Neural cell (in vitro differentiated cells): Measurements from ENCODE around the gene MSGN1. TPM values are rescaled to one million over a fixed set of nuclear protein-coding genes. Genes with fewer than 3 reads are reported as not detected.

Source experiments
- H2AFZ ChIP-seq: fragments of 200-600, 300-800 bp; sonication (generic), shearing (Covaris generic); 2 replicates; pipeline ENCODE4 v1.6.0; 2014; ENCODE audit warnings: low read depth, mild to moderate bottlenecking, antibody characterized with exemption, low read length, moderate library complexity
- H3F3A ChIP-seq: fragments of 200-600 bp; shearing (Covaris generic); 2 replicates; pipeline ENCODE4 v1.6.1; 2016; ENCODE audit warnings: mild to moderate bottlenecking, moderate library complexity, mixed read lengths, antibody characterized with exemption, low read length; ENCODE audit not compliant: insufficient read depth, poor library complexity, severe bottlenecking
- H3K27ac ChIP-seq: fragments of 200-600, 300-800 bp; sonication (generic), shearing (Covaris generic); 2 replicates; pipeline ENCODE4 v1.5.1; 2014; ENCODE audit warnings: mild to moderate bottlenecking, low read length, moderate library complexity
- H3K27me3 ChIP-seq: fragments of 300-800, 200-600 bp; sonication (generic), shearing (Covaris generic); 2 replicates; pipeline ENCODE4 v1.6.0; 2014; ENCODE audit warnings: mild to moderate bottlenecking, low read depth, low read length, moderate library complexity; ENCODE audit not compliant: insufficient read depth
- H3K36me3 ChIP-seq: fragments of 300-800, 200-600 bp; sonication (generic), shearing (Covaris generic); 2 replicates; pipeline ENCODE4 v1.5.1; 2014; ENCODE audit warnings: mild to moderate bottlenecking, antibody characterized with exemption, low read length, moderate library complexity; ENCODE audit not compliant: insufficient read depth
- H3K4me2 ChIP-seq: fragments of 300-800, 200-600 bp; sonication (generic), shearing (Covaris generic); 2 replicates; pipeline ENCODE4 v1.6.0; 2014; ENCODE audit warnings: mild to moderate bottlenecking, low read length
- H3K4me3 ChIP-seq: fragments of 300-800, 200-600 bp; sonication (generic), shearing (Covaris generic); 2 replicates; pipeline ENCODE4 v1.5.1; 2014; ENCODE audit warnings: mild to moderate bottlenecking, low read length, moderate library complexity
- H3K79me2 ChIP-seq: fragments of 200-600 bp; shearing (Covaris generic); replicated peaks from 2 replicates; pipeline ENCODE4 v1.6.0; 2014; ENCODE audit warnings: mild to moderate bottlenecking, low read length, moderate library complexity; ENCODE audit not compliant: insufficient read depth
- H3K9ac ChIP-seq: fragments of 300-800, 200-600 bp; sonication (generic), shearing (Covaris generic); 2 replicates; pipeline ENCODE4 v1.6.1; 2016; ENCODE audit warnings: mild to moderate bottlenecking, low read length, mixed read lengths
- H3K9me2 ChIP-seq: fragments of 200-600 bp; shearing (Covaris generic); 2 replicates; pipeline ENCODE4 v1.6.1; 2016; ENCODE audit warnings: mild to moderate bottlenecking, low read length, mixed read lengths; ENCODE audit not compliant: insufficient read depth
- H3K9me3 ChIP-seq: fragments of 200-600, 300-800 bp; sonication (generic), shearing (Covaris generic); 2 replicates; pipeline ENCODE4 v1.6.1; 2016; ENCODE audit warnings: mild to moderate bottlenecking, mixed run types, low read length, moderate library complexity, mixed read lengths
- H4K20me1 ChIP-seq: fragments of 200-600 bp; shearing (Covaris generic); 2 replicates; pipeline ENCODE4 v1.6.1; 2016; ENCODE audit warnings: mild to moderate bottlenecking, mixed run types; ENCODE audit not compliant: insufficient read depth
- EP300 ChIP-seq: fragments of 450-650 bp; conservative IDR thresholded peaks from 2 replicates; pipeline ENCODE4 v1.6.1; 2014; ENCODE audit warnings: antibody characterized with exemption, mild to moderate bottlenecking, moderate library complexity; ENCODE audit not compliant: poor library complexity, severe bottlenecking
- EZH2 ChIP-seq: fragments of 200-600, 300-800 bp; shearing (Covaris generic), sonication (generic); IDR thresholded peaks from 2 replicates; pipeline ENCODE4 v1.6.1; 2014; ENCODE audit warnings: antibody characterized with exemption, low read length, borderline replicate concordance, mild to moderate bottlenecking; ENCODE audit not compliant: insufficient read depth, poor library complexity, severe bottlenecking
- POLR2AphosphoS5 ChIP-seq: IDR thresholded peaks from 2 replicates; pipeline ENCODE4 v1.6.1; 2012
- RAD21 ChIP-seq: fragments of 450-650 bp; conservative IDR thresholded peaks from 2 replicates; pipeline ENCODE4 v1.6.1; 2014; ENCODE audit warnings: antibody characterized with exemption, mild to moderate bottlenecking, moderate library complexity
- SMC3 ChIP-seq: fragments of 450-650 bp; conservative IDR thresholded peaks from 2 replicates; pipeline ENCODE4 v1.6.1; 2014; ENCODE audit warnings: antibody characterized with exemption, mild to moderate bottlenecking, moderate library complexity; ENCODE audit not compliant: poor library complexity
- TAF1 ChIP-seq: IDR thresholded peaks from 2 replicates; pipeline ENCODE4 v1.6.1; 2012; ENCODE audit warnings: low read depth
- polyA plus RNA-seq: library from polyadenylated mRNA; depleted of rRNA; stranded (reverse); fragments of >200 nt; gene quantifications from 2 replicates; pipeline ENCODE4 v1.2.3, GENCODE V29; 2014
- TF ChIP-seq, protein P1 (sequence below): IDR thresholded peaks from 2 replicates; pipeline ENCODE4 v1.6.1; 2012; ENCODE audit warnings: borderline replicate concordance

The MSGN1 gene
- polyA plus RNA-seq, 1 donor from 2014 or later, result not detected

- Histone ChIP-seq H3K27me3 (no peaks in the 10 kb centered on the region), H4K20me1 (no peaks in the 10 kb centered on the region), H3K9me2 (no peaks in the 10 kb centered on the region), H3K4me3 (no peak overlapping the region), H2AFZ (no peak overlapping the region), H3K4me2 (no peak overlapping the region), H3K36me3 (no peaks in the 10 kb centered on the region), H3K79me2 (no peaks in the 10 kb centered on the region), H3K9me3 (no peaks in the 10 kb centered on the region), H3F3A (no peaks in the 10 kb centered on the region), H3K27ac (no peak overlapping the region), H3K9ac (no peak overlapping the region)
- TF ChIP-seq, protein P1, sequence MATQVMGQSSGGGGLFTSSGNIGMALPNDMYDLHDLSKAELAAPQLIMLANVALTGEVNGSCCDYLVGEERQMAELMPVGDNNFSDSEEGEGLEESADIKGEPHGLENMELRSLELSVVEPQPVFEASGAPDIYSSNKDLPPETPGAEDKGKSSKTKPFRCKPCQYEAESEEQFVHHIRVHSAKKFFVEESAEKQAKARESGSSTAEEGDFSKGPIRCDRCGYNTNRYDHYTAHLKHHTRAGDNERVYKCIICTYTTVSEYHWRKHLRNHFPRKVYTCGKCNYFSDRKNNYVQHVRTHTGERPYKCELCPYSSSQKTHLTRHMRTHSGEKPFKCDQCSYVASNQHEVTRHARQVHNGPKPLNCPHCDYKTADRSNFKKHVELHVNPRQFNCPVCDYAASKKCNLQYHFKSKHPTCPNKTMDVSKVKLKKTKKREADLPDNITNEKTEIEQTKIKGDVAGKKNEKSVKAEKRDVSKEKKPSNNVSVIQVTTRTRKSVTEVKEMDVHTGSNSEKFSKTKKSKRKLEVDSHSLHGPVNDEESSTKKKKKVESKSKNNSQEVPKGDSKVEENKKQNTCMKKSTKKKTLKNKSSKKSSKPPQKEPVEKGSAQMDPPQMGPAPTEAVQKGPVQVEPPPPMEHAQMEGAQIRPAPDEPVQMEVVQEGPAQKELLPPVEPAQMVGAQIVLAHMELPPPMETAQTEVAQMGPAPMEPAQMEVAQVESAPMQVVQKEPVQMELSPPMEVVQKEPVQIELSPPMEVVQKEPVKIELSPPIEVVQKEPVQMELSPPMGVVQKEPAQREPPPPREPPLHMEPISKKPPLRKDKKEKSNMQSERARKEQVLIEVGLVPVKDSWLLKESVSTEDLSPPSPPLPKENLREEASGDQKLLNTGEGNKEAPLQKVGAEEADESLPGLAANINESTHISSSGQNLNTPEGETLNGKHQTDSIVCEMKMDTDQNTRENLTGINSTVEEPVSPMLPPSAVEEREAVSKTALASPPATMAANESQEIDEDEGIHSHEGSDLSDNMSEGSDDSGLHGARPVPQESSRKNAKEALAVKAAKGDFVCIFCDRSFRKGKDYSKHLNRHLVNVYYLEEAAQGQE, result no peak
- TF ChIP-seq RAD21 (no peak), EP300 (no peak), POLR2AphosphoS5 (no peak), TAF1 (no peak), SMC3 (no peak), EZH2 (no peak)
Measured at GRCh38 chr2:17793803-17794354, 22.4 kb upstream of the MSGN1 start.

DNA sequence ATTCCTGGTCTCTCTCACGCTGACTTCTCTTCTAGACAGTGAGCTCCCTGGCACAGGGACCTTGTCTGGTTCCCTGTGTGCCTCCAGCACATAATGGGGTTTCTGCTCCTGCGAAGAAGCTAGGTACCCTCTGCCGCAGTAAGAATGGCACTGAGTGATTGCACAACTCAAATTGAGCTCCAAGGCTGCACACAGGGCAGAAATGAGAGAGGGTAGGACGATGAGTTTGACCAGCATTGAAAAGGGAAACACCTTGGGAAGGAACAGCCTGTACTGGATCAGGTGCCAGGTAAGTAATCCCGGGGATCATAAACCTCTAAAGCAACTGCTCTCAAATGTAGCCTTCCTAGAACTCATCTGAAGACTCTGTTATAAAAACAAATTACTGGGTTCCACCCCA is 21.0 kb upstream of the MSGN1 start:
- no peaks in the 10 kb centered on the region for H3K9me2 ChIP-seq
- no peak overlapping the region for H2AFZ ChIP-seq
- no peaks in the 10 kb centered on the region for H4K20me1 ChIP-seq
- H3K4me2 ChIP-seq, result no peak overlapping the region
- no peaks in the 10 kb centered on the region for H3K36me3 ChIP-seq
- no peaks in the 10 kb centered on the region for H3K27me3 ChIP-seq
- no peak overlapping the region for H3K4me3 ChIP-seq
- H3K9me3 ChIP-seq, result no peaks in the 10 kb centered on the region
- no peaks in the 10 kb centered on the region for H3K79me2 ChIP-seq
- no peak overlapping the region for H3K27ac ChIP-seq
- TF ChIP-seq EZH2 (no peak), SMC3 (no peak), EP300 (no peak)
- TF ChIP-seq, protein P1, result no peak
- no peaks in the 10 kb centered on the region for H3F3A ChIP-seq
- H3K9ac ChIP-seq, result no peak overlapping the region
